ENCODE results near the gene PCID2.

Gene PCID2

DNA sequence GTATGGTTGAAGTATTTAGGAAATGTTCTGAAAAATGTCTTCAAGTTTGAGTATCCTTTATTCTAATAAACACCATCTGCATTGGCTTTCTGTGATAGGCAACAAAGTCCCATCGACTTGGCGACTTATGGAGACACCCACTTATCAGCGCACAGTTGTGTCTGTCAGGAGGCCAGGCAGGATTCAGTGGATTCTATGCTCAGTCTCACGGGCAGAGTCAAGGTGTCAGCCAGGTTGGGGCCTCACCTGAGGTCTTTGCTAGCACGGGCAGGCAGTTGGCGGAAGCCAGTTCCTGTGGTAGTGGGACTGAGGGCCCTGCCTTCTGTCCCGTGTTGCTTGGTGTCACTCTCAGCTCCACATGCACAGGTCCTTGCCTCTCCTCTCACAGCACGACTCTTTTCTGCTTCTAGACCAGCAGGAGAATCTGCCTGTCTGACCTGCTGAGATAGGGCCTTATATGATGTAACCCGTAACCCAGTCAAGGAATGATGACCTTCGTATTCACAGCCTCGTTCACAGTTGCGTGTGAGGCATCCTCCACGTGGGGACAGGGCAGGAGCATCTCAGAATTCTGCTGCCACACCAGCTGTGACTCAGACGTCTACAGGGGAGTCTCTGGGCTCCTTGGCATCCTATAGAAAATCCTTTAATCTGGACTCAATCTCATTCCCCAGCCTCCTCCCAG, 10.9 kb upstream of the PCID2 start:
- DNase-seq (ENCODE audit: low read depth) = no peak

DNA sequence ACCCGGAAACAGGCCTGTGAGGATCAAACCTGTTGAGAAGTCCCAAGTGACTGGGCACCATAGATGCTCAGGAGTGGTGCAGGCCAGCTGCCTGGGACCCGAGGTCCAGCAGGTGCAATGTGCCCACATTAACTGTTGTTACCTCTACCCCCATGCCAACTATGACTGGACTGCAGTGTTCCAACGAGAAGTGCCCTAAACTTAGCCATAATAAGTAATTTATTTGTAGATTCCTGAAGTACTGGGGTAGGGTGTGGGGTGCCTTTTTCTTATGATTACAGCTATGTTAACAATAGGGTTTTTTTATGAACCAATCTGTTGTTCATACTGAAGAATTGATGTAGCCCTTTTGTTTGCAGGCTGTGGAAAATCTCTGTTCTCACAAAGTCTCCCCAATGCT, 10.1 kb upstream of the PCID2 start:
- no peak for DNase-seq (ENCODE audit: low read depth)

DNA sequence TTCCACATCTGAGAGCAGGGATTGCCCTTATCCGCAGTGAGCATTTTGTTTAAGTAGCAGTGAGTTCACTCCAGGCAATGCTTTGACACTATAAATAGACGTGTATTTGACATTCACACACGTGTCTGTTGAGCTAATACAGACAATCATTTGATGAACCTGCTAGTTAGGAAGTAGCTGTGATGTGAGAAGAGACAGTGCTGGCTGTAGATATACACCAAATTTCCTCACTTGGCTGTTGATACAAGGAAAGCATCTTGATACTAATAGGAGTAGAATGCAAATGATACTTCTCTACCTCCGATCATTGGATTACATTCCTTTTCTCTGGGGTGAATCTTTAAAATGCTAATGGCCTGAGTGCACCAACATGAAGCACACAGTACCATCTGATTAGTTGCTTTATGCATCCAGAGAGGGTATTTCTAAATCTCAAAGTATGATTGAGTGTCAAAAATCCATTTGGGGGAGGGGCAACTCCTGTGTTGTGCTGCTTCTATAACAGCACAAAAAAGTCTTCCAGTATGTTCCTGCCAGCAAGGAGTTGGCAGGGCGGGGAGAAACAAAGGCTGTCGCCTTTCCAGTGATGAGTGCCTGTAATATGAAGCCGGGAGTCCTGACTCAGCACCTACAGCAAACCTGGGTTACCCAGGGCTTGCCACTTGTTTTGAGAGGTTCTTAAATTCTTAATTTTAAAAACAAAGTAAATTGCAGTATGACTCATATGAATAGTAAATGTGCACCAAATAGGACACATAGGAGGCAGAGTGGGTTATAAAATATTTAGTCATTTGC, 8.0 kb upstream of the PCID2 start:
- no peak for DNase-seq (ENCODE audit: low read depth)

DNA sequence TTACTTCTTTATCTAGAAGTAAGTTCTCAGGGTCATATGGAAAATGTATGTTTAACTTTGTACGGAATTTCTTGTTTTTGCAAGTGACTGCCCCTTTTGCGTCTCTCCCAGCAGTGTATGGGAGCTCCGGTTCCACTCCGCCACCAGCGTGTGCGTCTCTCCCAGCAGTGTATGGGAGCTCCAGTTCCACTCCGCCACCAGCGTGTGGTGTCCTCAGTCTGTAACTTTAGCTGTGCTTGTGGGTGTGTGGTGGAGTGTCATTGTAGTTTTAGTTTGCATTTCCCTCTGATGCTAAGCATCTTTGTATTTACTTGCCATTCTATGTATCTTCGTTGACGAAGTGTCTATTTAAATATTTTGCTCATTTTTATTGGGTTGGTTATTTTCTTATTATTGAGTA, 3.3 kb upstream of the PCID2 start:
- DNase-seq (ENCODE audit: low read depth) = no peak

DNA sequence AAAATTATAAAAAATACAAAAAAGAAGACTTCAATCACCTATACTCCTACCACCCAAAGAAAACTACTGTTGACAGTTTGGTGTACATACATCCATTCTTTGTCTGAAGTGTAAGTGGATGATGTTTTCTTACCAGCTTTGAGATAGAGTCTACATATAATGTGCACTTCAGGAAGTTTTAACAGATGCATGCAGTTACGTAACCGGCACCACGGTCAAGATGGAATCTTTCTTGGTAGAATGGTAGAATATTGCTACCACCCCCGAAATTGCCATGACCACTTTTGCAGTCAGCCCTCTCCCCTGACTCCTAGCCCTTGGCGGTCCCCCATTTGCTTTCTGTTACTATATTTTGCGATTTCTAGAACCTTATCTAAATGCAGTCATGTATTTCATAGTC, 2.4 kb upstream of the PCID2 start:
- no peak for DNase-seq (ENCODE audit: low read depth)

DNA sequence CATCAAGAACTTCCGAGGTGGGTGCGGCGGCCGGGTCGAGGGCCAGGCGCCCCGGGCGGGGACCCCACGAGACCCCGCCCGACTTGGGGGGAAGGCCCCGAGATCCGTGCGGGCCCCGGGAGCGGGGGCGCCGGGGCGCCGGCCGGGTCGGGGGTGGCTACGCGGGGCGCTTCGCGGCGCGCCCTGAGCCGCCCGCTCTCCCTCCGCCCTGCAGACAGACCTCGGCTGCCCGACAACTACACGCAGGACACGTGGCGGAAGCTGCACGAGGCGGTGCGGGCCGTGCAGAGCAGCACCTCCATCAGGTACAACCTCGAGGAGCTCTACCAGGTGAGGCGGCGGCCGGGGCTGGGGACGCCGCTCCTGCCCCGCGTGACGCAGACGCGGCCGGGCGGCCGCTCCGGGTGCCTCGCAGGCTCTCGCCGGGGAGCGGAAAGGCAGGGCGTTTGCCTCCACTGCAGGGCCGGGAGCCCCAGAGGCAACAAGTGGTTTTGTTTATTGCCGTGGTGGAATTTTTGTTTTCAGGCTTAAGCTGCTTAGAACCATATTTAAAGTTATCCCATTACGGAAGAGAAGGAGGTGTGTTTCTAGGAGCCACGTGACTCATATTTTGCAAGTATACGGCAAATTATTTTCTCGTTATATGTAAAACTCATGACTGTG, 1.4 kb upstream of the PCID2 start:
- DNase-seq (ENCODE audit: low read depth) = peak; percentile 55

DNA sequence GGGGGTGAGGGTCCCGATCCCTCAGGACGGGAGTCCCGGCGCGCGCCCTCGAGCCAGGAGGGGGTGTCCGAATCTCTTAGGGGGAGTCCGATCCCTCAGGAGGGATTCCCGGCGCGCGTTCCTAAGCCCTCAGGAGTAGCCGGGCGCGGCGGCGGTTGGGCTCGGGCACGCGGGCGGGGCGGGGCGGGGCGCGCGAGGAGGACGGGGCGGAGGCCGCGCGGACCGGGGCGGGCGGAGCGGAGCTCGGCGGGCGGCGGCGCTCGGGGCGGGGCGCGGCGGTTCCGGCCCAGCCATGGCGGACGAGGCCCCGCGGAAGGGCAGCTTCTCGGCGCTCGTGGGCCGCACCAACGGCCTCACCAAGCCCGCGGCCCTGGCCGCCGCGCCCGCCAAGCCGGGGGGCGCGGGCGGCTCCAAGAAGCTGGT, 878 bp upstream of the PCID2 start, which contains the start of gene CUL4A:
Gene CUL4A, plus strand, starts transcription at position 278 of the 423 bp plus-strand sequence. Its CDS starts 15 bp downstream, at position 293.
- peak; percentile 71 for DNase-seq (ENCODE audit: low read depth)

DNA sequence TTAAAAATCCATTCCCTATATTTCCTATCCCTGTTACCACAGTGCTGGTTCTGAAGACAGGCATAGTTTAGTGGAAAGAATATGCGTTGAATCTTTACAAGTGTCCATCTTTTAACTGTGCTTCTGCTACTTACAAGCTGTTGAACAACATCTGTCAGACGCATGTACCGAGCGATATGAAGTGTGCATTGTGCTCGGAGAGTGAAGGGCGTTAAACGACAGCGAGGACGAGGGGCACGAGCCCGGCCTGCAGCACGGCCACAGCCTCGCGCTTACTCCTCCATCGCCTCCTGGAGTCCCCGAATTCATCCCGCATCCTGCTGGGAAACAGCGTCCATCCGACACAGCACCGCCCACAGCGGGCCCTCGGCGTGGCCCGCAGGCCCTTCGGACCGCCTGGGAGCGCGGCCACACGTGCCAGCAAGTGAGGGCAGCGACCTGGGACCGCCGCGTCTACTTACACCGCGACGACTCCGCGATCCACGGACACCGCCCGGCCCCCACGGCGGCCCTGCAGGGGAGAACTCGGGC, 514 bp downstream of the PCID2 start:
- no peak for DNase-seq (ENCODE audit: low read depth)

DNA sequence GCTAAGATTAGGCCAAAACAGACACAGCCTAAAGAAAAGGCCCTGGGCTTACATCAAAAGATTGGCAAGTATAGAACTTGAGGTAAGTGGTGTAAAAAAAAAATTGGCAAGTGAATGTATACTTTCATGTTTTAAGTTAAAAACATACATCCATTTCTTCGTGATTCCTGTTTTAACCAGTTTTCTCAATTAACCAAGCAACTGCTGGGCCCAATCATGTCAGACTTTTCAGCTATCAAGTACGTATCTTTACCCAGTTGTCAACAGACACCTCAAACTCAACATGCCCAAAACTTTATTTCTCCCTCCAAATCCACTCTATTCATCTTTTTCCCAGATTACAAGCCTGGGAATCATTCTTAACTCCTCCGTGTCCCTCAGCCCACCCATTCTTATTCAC, 1.0 kb downstream of the PCID2 start:
- no peak for DNase-seq (ENCODE audit: low read depth)

DNA sequence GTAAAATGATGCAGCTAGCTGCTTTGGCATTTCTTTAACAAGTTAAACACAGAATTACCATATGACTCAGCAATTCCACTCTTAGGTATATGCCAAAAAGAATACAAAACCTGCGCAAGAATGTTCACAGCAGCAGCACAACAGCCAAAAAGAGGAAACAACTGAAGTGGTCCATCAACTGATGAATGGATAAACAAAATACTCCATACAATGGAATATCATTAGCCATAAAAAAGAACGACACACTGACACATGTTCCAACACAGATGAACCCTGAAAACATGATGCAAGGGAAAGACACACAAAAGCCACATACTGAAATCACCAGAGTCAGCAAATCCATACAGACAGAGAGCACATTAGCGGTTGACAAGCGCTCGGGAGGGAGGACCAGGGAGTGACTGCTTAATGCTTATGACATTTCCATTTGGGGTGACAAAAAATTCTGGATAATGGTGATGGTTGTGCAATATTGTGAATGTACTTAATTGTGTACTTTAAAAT, 3.0 kb downstream of the PCID2 start:
- no peak for DNase-seq (ENCODE audit: low read depth)

DNA sequence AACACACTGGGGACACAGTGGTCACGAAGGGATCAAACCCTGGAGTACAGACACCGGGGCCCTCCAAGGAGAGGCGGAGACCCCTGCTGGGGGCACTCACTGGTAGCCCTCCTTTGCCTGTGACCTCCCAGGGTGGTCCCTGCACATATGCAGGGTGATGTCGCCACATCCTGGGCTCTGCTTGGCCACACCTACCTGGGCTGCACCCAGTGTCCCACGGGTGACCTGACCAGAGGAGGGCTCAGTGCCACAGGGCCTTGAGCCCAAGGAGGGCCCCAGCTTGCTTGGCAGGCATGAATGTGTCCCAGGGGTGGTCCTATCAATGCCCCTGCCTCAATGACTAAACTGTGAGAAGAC, 4.1 kb downstream of the PCID2 start:
- DNase-seq (ENCODE audit: low read depth) = no peak

DNA sequence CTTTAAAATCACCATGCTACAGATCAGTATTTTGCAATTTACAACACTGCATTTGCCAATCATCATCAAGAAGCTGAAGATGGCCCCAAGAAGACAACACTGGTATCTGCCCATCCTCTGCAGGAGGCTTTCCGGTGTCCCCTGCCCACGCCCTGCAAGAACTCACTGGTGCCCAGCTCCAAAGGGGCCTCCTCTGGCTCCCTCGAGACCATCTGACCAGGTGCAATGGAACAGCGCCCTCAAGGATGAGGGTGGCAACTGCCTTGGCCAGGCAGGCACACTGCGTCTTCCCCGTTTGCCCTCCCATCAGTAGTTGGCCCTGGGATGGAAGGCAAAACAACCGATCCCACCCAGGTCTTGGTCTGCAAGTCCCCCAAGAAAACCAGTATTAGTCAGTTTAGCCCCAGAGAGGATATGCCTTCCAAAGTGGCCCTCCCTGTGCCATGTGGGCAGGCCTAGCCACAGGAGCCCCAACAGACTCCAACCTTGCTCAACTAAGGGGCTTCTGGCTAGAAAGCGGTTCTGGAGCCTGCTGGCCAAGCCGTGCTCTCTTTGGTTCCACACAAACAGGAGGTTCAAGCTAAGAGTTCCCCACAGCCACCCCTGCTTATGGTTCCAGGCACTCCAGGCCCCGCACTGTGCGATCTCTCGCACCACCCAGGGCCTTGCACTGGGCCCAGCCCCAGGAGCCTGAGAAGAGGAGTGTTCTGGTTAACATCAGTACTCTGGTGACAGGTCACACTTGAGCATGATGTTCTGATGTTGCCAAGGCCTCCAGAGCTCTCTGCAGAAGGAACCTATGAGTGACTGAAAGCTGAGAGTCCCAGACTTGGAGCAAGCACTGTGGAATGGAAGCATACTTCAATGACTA, 4.7 kb downstream of the PCID2 start:
- DNase-seq (ENCODE audit: low read depth) = no peak

DNA sequence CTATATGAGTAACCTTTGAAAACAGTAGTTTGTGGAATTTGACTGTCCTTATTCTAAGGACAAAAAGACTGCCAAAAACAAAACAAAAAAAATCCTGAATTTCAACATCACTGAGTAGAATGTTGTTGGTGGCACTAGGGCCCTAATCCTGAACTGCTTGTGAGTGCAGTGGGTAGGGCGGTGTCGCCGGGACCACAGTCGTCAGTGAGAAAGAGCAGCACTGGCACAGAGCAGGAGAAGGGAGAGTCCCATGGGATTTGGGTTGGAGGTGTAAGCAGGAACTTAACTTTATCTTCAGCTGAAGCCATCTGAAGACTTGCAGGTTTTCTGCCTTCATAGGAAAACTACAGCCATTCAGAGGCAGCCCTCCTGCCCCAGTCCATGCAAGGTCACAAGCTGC, 5.6 kb downstream of the PCID2 start:
- no peak for DNase-seq (ENCODE audit: low read depth)

DNA sequence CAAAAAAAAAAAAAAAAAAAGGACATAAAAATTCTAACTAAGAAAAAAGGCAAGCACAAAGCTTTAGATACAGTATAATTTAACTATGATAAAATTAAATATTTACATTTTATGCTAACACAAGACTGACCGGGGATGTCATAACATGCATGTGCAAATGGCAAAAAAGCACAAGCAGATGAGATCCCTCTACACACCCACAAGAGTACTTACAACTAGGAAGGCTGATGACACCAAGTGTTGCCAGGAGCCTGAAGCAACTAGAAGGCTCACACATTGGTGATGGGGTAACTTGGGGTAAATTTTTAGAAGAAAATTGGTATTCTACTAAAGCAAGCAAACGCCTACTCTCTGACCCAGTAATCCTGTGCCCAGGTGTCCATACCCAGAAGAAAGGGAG, 6.7 kb downstream of the PCID2 start:
- DNase-seq (ENCODE audit: low read depth) = no peak

DNA sequence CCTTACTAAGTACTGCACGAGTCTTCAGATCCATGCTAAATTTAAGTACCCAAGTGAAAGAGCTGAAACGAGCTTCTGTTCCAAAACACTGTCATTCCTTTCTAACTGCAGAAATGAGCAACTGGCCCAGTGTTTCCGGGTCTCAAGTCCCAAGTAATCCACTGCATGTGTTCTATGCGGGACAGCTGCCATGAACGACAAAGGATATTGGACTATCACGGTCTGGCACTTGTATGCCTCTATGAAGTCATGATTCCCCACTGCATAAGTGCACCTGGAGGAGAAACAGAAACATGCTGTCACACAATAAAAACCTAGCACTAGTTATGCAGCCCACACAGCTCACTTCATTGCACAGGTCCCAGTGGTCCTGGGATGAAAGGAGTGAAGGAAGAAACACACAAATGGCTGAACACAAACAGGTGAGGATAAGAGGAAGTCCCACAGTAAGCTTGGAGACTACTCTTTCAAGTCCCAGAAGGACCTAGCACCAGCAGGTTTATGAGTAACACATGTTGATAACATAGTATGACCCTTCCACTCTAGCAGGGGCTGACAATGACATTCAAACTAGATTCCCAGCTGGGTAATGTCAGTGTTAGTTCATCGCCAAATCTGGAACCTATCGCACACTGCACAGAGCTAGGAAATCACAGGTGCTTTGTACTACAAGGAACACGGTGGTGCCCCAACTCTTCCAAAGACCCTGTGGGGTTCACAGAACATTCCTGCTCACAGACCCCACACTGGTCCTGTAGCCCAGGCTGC, 11.3 kb downstream of the PCID2 start:
- DNase-seq (ENCODE audit: low read depth) = no peak

DNA sequence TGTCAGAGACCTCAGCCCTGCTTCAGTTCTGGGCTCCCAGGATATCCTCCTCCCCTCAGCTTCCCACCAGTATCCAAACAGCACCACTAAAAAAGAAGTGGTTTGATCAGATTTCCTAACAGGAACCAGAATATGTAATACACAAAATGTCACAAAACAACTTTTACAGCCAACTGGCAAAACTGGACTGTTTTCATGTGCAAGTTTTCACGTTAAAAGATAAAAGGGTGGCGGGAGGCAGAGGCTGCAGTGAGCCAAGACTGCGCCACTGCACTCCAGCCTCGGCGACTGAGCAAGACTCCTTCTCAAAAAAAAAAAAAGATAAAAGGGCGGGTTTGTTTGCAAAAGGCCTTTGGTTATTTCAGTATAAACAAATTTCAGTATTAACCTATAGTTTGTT, 13.1 kb downstream of the PCID2 start:
- DNase-seq (ENCODE audit: low read depth) = no peak

DNA sequence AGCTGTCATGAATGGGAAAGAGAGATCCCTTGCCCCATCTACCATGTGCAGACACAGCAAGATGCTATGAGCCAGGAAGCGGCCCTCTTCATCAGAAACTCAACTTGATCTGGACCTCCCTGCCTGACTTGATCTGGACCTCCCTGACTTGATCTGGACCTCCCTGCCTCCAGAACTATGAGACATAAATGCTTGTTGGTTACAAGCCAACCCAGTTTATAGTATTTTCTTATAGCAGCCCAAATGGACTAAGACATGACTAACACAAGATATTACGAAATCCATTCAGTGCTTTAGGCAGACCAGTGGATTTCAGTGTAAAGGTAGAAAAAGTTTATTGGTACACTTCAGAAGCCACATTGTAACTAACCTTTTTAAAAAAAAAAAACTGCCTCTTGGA, 15.6 kb downstream of the PCID2 start:
- no peak for DNase-seq (ENCODE audit: low read depth)

DNA sequence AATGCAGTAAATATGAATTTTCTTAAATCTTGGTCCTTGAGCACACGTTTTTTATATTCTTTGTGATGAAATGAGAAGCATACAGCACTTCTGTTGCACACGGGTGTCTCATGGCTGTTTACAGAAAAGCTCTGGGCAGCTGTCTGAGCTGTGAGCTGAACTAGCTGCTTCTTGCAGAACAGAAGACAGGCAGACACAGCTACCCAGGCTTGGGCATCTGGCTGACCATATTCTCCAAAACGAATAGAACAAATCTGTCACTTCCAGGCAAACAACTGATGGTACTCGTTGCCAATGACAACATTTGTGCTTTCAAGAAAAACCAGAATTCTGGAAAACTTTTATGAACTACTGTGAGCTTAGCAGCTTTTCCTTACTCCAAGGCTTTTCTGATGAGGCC, 16.2 kb downstream of the PCID2 start:
- DNase-seq (ENCODE audit: low read depth) = no peak

DNA sequence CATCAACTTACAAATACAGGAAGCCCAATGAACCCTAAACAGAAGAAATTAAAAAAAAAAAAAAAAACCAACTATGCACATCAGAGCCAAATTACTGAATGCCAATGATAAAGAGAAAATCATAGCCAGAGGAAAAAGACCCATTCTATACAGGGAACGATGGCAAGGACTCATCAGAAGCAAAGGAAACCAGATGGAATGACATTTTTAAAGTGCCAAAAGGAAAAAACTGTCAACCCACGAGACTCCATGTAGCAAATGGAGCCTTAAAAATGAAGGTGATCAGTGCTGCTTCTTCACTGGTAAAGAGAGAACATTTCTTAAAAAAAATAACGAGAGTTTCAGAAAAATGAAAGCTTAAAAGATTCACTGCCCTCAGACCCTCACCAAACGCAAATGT, 18.3 kb downstream of the PCID2 start:
- no peak for DNase-seq (ENCODE audit: low read depth)

DNA sequence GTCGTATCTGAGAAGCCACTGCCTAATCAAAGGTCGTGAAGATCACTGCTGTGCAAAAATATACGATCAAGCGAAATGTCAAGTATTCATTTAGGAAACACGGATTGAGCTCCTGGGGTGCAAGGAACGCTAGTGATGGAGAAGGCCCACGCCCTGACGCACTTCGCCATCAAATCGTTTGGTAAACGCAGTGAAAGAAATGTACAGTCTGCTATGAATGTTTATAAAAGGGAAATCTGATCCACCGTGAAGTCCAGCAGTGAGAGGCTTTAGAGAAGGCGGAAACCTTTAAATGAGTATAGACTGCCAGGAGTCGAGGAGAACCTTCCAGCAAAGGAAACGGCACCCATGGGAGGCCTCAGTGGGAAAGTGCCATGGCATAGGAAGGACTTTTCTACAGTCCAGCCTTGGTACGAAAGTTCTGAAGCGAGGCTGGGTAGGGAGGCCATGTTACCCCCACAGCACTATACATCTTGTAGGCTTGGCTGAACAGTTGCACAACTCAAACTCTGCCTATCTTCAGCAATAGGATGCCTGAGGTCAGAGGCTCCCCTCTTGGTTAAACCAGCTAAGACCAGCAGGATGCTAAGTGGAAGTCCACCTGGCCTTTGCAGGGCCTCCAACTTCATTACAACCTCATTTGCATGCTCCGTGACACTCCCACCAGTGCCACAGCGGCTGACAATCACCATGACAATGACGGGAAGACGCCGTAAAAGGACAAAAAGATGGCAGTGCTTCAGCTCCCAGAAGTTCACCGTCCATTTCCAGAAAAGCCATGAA, 20.4 kb downstream of the PCID2 start:
- DNase-seq (ENCODE audit: low read depth) = no peak
